ENCODE results near the gene PRSS48.
"Not testable (repeated sequence)": the region's sequence is repeated elsewhere in the genome, so short reads cannot be mapped to it uniquely, and the experiment has no call there.

The PRSS48 gene

DNA sequence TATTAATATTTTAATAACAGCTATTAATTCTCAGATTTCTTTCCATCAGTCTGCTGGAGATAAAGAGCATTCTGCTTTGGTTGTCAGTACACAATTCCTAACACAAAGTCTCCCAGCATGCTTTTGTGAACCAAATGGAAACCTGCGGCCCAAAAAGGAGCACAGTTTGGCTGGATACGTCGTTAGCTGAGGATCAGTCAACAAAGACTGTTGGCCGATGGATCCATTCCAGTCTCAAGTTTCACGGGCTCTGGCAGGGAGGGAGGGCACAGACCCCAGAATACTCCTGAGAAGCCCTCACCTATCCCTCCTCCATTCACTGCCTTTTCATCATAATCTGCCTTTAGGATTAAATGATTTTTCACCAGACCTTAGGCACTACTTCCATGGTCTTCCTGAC lies 26.3 kb upstream of the PRSS48 start:
- TF ChIP-seq, protein P1, sequence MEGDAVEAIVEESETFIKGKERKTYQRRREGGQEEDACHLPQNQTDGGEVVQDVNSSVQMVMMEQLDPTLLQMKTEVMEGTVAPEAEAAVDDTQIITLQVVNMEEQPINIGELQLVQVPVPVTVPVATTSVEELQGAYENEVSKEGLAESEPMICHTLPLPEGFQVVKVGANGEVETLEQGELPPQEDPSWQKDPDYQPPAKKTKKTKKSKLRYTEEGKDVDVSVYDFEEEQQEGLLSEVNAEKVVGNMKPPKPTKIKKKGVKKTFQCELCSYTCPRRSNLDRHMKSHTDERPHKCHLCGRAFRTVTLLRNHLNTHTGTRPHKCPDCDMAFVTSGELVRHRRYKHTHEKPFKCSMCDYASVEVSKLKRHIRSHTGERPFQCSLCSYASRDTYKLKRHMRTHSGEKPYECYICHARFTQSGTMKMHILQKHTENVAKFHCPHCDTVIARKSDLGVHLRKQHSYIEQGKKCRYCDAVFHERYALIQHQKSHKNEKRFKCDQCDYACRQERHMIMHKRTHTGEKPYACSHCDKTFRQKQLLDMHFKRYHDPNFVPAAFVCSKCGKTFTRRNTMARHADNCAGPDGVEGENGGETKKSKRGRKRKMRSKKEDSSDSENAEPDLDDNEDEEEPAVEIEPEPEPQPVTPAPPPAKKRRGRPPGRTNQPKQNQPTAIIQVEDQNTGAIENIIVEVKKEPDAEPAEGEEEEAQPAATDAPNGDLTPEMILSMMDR (IDR thresholded peaks at IDR 0.05; ENCODE audit: control extremely low read depth, extremely low read depth, low read depth, missing control alignments): no peak
- ChIA-PET POLR2A (no interaction called here), CTCF (no interaction called here)
- DNase-seq (ENCODE audit: extremely low spot score): no peak

DNA sequence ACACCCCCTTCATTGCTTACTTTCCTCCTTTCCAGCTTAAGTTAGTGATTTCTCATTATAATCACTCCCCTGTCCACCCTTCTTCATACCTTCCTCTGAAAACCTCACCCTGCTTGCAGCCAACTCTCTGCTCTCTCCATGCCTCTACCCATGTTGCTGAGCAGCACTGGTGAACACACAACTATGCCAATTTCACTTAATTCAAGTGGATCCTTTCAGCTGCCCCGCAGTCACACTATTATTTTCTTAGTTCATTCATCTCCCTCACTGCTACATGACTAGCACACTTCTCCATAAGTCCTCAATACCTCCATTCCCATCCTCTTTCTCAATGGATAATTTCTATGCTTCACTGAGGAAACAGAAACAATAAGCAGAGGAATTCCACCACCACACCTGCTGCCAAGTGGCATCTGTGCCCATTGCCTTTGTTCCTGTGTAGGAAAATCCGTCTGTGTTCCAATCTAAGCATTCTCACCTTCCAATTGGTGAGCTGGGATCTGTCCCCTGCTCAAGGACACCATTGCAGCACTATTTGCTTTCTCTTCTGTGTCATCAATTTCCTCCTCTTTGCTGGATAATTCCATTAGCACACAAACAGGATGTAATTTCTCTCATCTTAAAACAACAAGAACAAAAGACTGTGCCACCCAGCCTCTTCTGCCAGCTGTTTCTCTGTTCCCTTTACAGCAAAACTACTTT lies 25.2 kb upstream of the PRSS48 start:
- no peak for DNase-seq (ENCODE audit: extremely low spot score)
- CTCF ChIA-PET: no interaction called here
- POLR2A ChIA-PET: no interaction called here
- TF ChIP-seq, protein P1 (IDR thresholded peaks at IDR 0.05; ENCODE audit: control extremely low read depth, extremely low read depth, low read depth, missing control alignments): no peak

DNA sequence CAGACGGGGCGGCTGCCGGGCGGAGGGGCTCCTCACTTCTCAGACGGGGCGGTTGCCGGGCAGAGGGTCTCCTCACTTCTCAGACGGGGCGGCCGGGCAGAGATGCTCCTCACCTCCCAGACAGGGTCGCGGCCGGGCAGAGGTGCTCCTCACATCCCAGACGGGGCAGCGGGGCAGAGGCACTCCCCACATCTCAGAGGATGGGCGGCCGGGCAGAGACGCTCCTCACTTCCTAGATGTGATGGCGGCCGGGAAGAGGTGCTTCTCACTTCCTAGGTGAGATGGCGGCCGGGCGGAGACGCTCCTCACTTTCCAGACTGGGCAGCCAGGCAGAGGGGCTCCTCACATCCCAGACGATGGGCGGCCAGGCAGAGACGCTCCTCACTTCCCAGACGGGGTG lies 21.7 kb upstream of the PRSS48 start:
- POLR2A ChIA-PET; CTCF ChIA-PET; DNase-seq (ENCODE audit: extremely low spot score): not testable (repeated sequence)

- POLR2A ChIA-PET; CTCF ChIA-PET; DNase-seq (ENCODE audit: extremely low spot score): not testable (repeated sequence)
Observed at GRCh38 chr4:151255680-151256079, 21.3 kb upstream of the PRSS48 start.

DNA sequence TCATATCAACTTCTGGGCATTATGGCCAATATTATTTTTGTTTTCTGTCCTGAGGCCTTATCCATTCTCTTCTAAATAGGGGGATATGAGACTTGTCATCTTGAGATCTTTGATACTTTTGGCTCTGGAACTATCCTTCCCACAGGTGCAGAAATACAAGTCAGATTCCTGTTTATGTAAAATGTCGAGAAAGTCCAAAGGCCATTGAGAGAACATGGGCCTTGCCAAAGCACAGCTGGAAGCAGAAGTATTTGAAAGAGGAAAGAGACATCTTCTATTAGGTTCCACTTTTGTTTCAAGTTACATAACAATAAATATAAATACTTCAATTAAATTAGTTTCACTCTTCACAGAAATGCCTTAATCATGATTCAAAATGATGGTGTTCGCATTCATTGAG lies 20.8 kb upstream of the PRSS48 start:
- CTCF ChIA-PET: no interaction called here
- DNase-seq (ENCODE audit: extremely low spot score): no peak

GRCh38 chr4:151257704-151258103 lies 19.3 kb upstream of the PRSS48 start:
- no peak for DNase-seq (ENCODE audit: extremely low spot score)
- TF ChIP-seq, protein P1 (IDR thresholded peaks at IDR 0.05; ENCODE audit: control extremely low read depth, extremely low read depth, low read depth, missing control alignments): no peak
- CTCF ChIA-PET: no interaction called here
- POLR2A ChIA-PET: no interaction called here

More for the DNA sequence above, 20.8 kb upstream of the PRSS48 start:
- POLR2A ChIA-PET: no interaction called here
- TF ChIP-seq, protein P1 (IDR thresholded peaks at IDR 0.05; ENCODE audit: control extremely low read depth, extremely low read depth, low read depth, missing control alignments): no peak

- POLR2A ChIA-PET: no interaction called here
- CTCF ChIA-PET: no interaction called here
- no peak for DNase-seq (ENCODE audit: extremely low spot score)
- TF ChIP-seq, protein P1 (IDR thresholded peaks at IDR 0.05; ENCODE audit: control extremely low read depth, extremely low read depth, low read depth, missing control alignments): no peak
Observed at GRCh38 chr4:151259752-151260151, 17.2 kb upstream of the PRSS48 start.

GRCh38 chr4:151260526-151260925 lies 16.4 kb upstream of the PRSS48 start:
- no peak for DNase-seq (ENCODE audit: extremely low spot score)
- CTCF ChIA-PET: no interaction called here
- TF ChIP-seq, protein P1 (IDR thresholded peaks at IDR 0.05; ENCODE audit: control extremely low read depth, extremely low read depth, low read depth, missing control alignments): no peak
- POLR2A ChIA-PET: no interaction called here

Measured in GM10248 (cell line).